GM20431 (cell line): ENCODE data around the gene INA.

Experiments used
- in situ Hi-C: fragments of 300-500 bp; cut with MseI, MboI; formaldehyde crosslinking; loops from one replicate; pipeline ENCODE4 v1.15.0; 2020; ENCODE audit warnings: low sequenced_read_pairs; ENCODE audit not compliant: unreplicated experiment

The INA gene

GRCh38 chr10:103265717-103266329 is 11.1 kb upstream of the INA start:
- in situ Hi-C loops: no loop called here

- in situ Hi-C loops: no loop called here
These were observed 3.9 kb upstream of the INA start for GRCh38 chr10:103273041-103273441.

- in situ Hi-C loops: no loop called here
These were observed 565 bp upstream of the INA start for GRCh38 chr10:103276251-103276895.

GRCh38 chr10:103277713-103278536 is 987 bp downstream of the INA start:
- in situ Hi-C loops: no loop called here

GRCh38 chr10:103278537-103278823 is 1.5 kb downstream of the INA start:
- in situ Hi-C loops: no loop called here

- in situ Hi-C loops: no loop called here
These were observed 1.9 kb downstream of the INA start for GRCh38 chr10:103278862-103279298.

DNA sequence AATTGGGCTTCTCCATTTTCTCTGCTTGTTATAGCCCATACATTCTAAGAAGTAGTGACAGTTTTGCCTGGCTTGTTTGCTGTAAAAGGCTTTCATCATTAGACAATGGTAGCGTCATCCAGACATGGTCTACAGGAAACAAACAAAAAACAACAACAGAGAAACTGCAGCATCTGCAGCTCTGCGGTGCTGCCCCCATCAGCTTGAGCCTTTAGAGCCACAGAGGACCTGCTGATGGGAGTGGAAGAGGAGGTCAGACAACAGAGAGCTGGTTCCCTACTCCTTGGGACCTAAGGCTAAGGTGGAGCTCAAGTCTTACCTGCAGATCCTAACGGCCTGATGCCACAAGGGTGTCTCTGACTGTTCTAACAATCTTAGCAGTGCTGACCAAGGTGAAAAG is 3.1 kb downstream of the INA start:
- in situ Hi-C loops: no loop called here

GRCh38 chr10:103280506-103280905 is 3.6 kb downstream of the INA start:
- in situ Hi-C loops: no loop called here

GRCh38 chr10:103281753-103282152 is 4.8 kb downstream of the INA start:
- in situ Hi-C loops: no loop called here

GRCh38 chr10:103282961-103283360 is 6.0 kb downstream of the INA start:
- in situ Hi-C loops: no loop called here

- in situ Hi-C loops: no loop called here
These were observed 7.2 kb downstream of the INA start for GRCh38 chr10:103284170-103284569.

DNA sequence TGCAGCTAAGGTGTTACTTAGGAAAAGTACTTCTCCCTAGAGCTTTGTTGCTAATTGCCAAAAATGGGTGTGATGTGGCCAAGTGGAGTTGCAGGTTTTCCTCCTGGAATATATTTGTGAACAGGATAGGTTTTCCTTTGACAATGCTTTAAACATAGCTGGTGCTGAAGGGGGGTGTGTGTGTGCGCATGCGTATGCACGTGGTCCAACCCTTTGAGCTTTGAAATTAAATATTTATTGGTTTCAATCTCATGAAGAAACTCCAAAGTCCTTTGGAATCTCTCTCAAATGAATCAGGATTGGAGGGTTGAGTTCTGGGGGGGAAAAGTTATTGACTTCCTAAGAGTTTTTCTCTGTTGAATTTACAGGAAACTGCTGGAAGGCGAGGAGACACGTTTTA is 11.1 kb downstream of the INA start:
- in situ Hi-C loops: no loop called here

- in situ Hi-C loops: no loop called here
These were observed 14.7 kb downstream of the INA start for GRCh38 chr10:103291588-103291987.

DNA sequence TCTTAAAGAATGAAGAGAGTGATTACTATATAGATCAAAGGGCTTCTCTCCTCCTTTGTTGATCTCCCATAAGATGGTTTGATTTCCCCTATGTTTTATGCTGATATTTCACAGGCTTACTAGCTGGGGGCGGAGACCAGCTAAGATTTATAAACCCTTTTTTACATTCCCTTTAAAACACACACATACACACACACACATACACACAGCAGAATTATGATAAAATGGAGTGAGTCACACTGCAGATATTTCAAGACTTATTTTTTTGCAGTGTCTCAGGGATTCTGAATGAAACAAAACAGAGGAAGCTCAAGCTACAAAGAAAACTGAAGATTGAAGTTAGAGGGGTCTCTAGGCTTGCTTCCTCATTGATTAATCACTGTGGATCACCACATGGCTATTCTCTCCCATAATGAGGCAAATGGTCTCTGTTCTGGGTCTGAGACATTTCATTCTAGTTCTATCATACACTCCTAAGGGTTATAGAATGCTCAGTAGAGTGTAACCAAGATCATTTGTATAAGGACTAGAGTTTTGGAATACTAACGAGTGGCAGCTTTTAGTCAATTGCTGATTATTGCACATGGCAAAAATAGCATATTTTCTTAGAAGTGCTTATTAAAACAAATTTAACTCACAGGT is 18.6 kb downstream of the INA start:
- in situ Hi-C loops: no loop called here

- in situ Hi-C loops: no loop called here
These were observed 30.7 kb downstream of the INA start for GRCh38 chr10:103307594-103307993.

DNA sequence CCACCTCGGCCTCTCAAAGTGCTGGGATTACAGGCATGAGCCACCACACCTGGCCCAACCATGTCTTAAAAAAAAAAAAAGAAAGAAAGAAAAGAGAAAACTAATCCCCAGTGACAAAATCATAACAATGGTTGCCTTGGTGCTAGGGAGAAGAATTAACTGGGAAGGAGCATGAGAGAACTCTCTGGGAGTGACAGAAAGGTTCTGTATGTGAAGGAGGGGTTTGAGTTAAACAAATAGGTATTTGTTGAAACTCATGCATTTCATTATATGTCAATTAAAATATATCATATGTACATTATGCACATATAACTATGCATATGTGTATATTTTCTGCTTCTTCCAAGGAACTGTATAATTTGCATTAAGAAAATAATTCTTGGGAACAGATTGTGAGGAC is 33.3 kb downstream of the INA start:
- in situ Hi-C loops: no loop called here

- in situ Hi-C loops: no loop called here
These were observed 39.1 kb downstream of the INA start for GRCh38 chr10:103316087-103316486.

GRCh38 chr10:103327906-103328305 is 51.0 kb downstream of the INA start:
- in situ Hi-C loops: no loop called here

DNA sequence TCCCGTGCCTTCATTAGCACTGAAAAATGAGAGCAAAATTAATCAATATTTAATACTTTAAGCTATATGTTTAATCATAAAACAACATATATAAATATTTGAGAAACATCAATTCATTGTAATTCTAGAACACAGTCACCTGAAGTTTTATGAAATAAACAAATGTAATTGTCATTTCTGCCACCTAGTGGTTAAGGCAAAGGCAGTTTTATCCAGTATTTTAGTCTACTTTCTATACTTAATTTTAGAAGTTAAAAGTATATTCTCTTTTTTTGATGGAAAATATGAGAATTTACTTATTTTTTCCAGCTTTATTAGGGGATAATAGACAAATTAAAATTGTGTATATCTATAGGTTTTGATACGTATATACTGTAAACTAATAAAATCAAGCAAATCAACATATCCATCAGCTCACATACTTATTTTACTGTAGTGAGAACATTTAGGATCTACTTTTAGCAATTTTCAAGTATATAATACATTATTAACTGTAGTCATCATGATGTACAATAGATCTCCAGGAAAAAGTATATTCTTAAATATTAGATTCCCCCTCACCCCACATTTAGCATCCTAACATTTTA is 57.1 kb downstream of the INA start:
- in situ Hi-C loops: no loop called here

DNA sequence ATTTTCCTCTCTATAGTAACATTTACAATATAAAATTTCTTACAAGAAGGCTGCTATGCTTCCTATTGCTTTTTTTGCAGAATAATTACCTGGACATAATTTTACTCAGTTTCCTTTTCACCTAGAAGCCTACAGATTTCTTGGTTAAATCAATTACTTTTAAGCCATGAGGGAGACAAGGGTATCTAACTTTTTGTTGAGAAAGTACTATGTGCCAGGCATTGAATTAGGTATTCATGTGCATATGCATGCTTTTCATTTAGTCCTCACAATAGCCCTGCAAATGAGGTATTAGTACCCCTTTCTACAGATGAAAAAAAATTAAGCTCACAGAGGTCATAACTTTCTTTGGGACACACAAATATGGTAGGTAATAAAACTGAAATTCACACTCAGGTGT is 57.6 kb downstream of the INA start:
- in situ Hi-C loops: no loop called here

- in situ Hi-C loops: no loop called here
These were observed 59.4 kb downstream of the INA start for GRCh38 chr10:103336370-103336769.
